Spleen (tissue), 7 donors: ENCODE data around the gene NUDT5.

ENCODE experiments used
- CTCF ChIP-seq, 11 experiments: fragments of 200-600 bp in 7 of 11; fragments of 450-650 bp in 4 of 11; sonication (generic) in 4 of 11; IDR thresholded peaks in 8 of 11; conservative IDR thresholded peaks in 3 of 11; 1 replicate in 7 of 11; 2 replicates in 4 of 11; pipeline versions ENCODE4 v1.4.0 to v1.8.0; 2016 to 2021; ENCODE audit warnings: antibody characterized with exemption in 11 of 11, inconsistent platforms in 4 of 11, mild to moderate bottlenecking in 1 of 11
- POLR2AphosphoS5 ChIP-seq, 3 donors: sonication (generic); formaldehyde crosslinking; IDR thresholded peaks; one replicate each; pipeline ENCODE4 v1.5.1; 2017; ENCODE audit warnings: antibody characterized with exemption in 3 of 3
- donor health status: DM: no; HTN: no; CAD: no; lungs with moderate emphysema.
- donor health status: DM: no; HTN: no; CAD: no.
- donor health status: DM: no; HTN: no; CAD: no.

- no peak for TF ChIP-seq CTCF (IDR thresholded peaks at IDR 0.05 in 8 of 11, conservative IDR thresholded peaks at IDR 0.05 in 3 of 11)
- TF ChIP-seq POLR2AphosphoS5 (IDR thresholded peaks at IDR 0.05), result no peak
Observed at GRCh38 chr10:12207114-12207513, 11.4 kb upstream of the NUDT5 start.
